ENCODE results near the gene ACSF2.

The ACSF2 gene

DNA sequence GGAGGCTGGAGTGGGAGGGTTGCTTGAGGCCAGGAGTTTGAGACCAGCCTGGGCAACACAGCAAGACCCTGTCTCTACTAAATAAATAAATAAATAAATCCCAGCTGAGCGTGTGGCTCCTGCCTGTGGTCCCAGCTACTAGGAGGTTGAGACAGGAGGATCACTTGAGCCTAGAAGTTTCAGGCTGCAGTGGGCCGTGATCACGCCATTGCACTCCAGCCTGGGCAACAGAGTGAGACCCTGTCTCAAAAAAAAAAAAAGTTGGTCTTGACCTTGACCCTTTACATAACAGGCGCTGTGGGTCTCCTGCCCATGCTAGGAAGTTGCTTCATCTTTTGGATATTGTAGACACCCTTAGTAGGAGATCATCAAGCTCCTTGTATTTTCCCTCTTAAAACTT lies 11.4 kb downstream of the ACSF2 start:
- no peak overlapping the region for H3K27ac ChIP-seq
- TF ChIP-seq, protein P1, sequence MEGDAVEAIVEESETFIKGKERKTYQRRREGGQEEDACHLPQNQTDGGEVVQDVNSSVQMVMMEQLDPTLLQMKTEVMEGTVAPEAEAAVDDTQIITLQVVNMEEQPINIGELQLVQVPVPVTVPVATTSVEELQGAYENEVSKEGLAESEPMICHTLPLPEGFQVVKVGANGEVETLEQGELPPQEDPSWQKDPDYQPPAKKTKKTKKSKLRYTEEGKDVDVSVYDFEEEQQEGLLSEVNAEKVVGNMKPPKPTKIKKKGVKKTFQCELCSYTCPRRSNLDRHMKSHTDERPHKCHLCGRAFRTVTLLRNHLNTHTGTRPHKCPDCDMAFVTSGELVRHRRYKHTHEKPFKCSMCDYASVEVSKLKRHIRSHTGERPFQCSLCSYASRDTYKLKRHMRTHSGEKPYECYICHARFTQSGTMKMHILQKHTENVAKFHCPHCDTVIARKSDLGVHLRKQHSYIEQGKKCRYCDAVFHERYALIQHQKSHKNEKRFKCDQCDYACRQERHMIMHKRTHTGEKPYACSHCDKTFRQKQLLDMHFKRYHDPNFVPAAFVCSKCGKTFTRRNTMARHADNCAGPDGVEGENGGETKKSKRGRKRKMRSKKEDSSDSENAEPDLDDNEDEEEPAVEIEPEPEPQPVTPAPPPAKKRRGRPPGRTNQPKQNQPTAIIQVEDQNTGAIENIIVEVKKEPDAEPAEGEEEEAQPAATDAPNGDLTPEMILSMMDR (conservative IDR thresholded peaks at IDR 0.05), result no peak

DNA sequence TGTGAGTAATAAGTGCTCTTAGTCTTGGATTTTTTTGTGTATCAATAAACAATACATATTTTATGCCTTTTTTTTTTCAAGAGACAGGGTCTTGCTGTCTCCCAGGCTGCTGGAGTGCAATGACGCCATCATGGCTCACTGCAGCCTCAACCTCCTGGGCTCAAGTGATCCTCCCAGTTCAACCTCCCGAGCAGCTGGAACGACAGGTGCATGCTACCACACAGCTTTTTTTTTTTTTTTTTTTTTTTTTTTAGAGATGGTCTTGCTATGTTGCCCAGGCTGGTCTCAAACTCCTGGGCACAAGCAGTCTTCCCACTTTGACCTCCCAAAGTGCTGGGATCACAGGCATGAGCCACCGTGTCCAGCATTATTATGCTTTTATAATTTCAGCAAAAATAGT lies 13.0 kb downstream of the ACSF2 start:
- TF ChIP-seq, protein P1 (conservative IDR thresholded peaks at IDR 0.05), result no peak
- no peak overlapping the region for H3K27ac ChIP-seq

DNA sequence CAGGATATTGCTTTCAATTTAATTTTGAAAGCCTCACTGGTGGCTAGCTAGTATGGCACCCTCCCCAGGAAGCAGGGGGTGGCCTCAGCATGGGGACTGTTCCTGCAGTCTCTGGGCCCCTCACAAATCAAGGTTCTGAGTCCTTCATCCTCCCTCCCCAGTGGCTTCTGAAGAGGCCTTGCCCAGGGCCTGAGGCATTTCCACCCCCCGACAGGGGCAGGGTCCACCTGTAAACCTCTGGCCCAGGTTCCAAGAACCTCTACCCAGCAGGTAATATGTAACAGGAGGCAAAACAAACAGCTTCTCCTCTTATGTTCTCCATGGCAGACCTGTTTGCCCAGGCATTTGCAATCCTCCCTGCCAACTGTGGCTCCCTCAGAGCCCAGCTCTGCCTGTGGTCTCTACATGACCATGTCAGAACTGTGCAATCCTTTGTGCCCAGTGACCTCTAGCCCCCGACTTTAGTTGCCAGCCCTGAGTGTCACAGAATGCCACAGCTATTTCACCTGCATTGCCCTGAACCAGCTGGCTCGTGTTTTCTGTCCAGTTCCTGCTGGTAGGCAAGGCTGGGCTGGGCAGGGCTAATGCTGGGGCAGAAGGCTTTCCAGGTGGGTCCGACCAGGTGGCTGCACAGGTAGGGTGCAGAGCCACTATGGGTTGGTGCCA lies 14.3 kb downstream of the ACSF2 start:
- H3K27ac ChIP-seq, result peak overlapping the region; percentile 61
- TF ChIP-seq, protein P1 (conservative IDR thresholded peaks at IDR 0.05), result no peak

DNA sequence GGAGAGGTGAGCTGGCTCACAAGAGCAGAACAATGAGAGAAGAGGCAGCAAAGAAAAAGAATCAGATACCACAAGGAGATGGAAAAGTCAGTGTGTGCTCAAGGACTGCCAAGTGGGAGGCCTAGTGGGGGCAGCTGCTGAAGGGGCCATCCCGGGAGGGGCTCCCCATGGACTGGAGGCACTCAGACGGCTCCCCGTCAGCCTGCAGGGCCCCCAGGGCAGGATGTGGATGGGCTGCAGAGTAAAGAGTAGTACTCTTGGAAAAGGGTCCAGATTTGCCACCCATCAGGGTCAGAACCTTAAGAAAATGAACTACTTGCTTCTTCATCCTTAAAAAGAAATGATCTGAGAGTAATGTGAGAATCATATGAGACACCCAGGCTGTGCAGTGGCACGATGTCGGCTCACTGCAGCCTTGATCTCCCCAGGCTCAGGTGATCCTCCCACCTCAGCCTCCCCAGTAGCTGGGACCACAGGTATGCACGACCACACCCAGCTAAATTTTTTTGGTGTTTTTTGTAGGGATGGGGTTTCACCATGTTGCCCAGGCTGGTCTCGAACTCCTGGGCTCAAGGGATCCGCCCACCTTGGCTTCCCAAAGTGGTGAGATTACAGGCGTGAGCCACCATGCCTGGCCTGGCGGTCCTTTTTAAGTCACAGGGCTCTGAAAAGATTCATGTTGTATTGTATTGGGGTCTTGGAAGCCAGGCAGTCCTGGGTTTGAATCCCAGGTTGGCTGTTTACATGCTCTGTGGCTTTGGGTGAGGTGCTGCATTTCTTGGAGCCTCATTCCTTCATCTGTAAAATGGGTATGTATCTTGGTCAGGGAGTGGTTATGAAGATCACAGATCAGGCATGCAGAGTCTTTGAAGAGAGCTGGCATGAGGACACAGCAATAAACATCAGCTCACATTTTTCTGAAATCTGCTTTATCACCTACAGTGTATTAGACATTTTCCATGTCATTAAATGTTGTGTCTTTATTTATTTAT lies 15.1 kb downstream of the ACSF2 start:
- H3K27ac ChIP-seq, result peak overlapping the region; percentile 61
- TF ChIP-seq, protein P1 (conservative IDR thresholded peaks at IDR 0.05), result no peak

DNA sequence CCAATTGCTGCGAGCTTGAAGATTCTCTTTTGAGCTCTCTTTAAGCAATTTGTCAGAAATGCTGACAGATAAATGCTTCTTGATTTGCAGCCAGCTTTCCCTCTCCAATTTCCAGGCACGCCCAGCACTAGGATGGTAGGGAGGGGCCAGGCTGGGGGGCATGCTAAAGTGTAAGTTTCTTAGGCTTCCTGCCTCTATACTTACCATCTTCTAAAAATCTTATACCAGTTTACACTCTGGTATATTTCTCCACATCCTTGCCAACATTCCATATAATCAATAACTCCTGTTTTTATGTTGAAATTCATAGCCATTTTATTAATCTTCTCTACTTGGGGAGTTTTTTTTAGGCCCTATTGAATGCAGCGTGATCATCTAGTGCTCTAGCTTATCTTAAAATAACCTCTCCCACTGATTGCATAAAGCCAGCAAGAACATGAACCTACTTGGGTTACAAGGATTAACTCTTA lies 17.5 kb downstream of the ACSF2 start:
- TF ChIP-seq, protein P1 (conservative IDR thresholded peaks at IDR 0.05), result no peak
- no peak overlapping the region for H3K27ac ChIP-seq

DNA sequence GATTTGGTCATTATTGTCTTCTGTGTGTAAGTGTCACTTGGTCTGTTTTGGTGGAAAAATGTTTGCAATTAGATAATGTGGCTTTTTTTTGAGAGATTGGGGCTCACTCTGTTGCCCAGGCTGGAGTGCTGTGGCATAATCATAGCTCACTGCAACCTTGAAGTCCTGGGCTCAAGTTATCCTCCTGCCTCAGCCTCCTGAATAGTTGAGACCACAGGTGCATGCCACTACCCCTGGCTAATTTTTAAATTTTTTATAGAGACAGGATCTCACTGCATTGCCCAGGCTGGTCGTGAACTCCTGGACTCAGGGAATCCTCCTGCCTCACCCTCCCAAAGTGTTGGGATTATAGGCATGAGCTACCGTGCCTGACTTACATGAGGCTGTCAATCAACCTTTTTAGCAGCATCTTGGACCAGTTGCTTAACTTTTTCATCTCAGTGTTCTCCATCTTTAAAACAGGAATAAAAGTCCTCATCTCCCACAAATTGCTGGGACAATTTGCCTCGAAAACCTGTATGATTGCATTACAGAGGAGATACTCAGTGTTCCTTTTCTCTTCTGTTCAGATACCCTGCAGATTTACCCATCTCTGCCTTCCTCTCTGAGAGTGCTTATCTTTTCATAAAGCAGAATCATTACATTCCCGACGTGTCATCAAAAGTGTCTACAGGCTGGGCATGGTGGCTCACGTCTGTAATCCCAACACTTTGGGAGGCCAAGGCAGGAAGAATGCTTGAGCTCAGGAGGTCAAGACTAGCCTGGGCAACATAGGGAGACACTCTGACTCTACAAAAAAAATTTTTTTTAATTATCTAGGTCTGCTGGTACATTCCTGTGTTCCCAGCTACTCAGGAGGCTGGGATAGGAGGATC lies 19.1 kb downstream of the ACSF2 start:
- no peak overlapping the region for H3K27ac ChIP-seq
- TF ChIP-seq, protein P1 (conservative IDR thresholded peaks at IDR 0.05), result no peak

All from VCaP (cell line).